Testis (tissue), 2 donors: ENCODE data around the gene SSRP1.

ENCODE experiments used
- CTCF ChIP-seq, 3 experiments: fragments of 450-650 bp in 2 of 3; fragments of 200-600 bp in 1 of 3; sonication (generic) in 1 of 3; IDR thresholded peaks; one replicate each; pipeline ENCODE4 v1.5.1; 2016 to 2019; ENCODE audit warnings: antibody characterized with exemption in 3 of 3, mild to moderate bottlenecking in 2 of 3, moderate library complexity in 1 of 3
- POLR2A ChIP-seq: fragments of 450-650 bp; IDR thresholded peaks from one replicate; pipeline ENCODE4 v1.6.1; 2017; ENCODE audit warnings: antibody characterized with exemption, mild to moderate bottlenecking, moderate library complexity

DNA sequence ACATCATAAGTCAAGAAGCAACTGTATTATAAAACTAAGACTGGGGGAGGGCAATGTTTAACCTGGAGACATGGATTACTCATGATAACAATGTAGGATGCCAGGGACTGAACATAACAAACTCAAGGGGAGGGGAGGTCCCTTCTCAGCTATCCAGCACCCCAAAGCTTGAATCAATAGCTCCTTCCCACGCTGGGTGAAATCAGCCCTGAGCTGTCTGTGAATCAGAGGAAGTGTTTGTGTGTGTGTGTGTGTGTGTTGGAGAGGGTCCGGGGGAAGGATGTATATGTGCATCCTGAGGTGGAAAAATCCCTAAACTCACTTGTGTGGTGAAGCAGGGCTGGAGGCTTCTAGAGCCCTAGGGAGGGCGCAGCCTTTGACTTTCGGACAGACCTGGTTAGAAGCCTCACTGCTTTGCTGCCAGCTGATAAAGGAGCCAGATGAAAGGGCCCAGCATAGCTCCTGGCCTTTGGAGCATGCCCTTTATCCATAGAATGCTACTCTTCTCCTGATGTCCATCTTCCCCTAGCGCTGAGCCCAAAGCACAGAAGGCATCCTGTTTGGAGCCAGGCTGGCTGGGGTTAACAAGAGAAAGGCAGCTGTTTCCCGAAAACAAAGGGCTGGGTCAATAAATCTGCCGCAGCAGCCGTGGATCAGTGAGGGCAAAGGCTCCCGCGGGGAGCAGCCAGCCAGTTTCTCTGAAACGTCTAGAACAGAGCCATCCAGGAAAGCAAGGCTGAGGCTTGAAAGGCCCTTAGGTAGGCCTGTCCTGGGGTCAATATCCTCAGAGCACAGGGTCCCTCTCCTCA, 46.7 kb downstream of the SSRP1 start:
- no peak for TF ChIP-seq POLR2A
- no peak for TF ChIP-seq CTCF (IDR thresholded peaks at IDR 0.05)
